DMS 273 (cell line): ENCODE measurements around the gene CDX1.

Experiments
- DNase-seq: peaks from one replicate; lab custom pipeline; 2025; ENCODE audit not compliant: unreplicated experiment; lab: John Stamatoyannopoulos, UW

The CDX1 gene

DNA sequence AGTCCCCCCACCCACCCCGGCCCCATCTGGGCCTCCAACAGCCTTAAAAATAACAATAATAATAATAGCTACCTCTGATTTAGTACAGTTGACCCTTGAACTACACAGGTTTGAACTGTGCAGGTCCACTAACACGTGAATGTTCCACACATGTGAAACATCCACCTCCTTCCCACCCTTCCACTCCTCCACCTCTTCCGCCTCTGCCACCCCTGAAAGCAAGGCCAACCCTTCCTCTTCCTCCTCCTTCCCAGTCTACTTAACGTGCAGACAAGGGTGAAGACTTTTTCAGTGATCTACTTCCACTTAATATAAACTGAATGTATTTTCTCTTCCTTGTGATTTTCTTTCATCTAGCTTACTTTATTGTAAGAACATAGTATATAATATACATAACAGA, 21.7 kb upstream of the CDX1 start:
- DNase-seq: no peak

GRCh38 chr5:150146235-150146634, 20.3 kb upstream of the CDX1 start:
- DNase-seq: no peak

DNA sequence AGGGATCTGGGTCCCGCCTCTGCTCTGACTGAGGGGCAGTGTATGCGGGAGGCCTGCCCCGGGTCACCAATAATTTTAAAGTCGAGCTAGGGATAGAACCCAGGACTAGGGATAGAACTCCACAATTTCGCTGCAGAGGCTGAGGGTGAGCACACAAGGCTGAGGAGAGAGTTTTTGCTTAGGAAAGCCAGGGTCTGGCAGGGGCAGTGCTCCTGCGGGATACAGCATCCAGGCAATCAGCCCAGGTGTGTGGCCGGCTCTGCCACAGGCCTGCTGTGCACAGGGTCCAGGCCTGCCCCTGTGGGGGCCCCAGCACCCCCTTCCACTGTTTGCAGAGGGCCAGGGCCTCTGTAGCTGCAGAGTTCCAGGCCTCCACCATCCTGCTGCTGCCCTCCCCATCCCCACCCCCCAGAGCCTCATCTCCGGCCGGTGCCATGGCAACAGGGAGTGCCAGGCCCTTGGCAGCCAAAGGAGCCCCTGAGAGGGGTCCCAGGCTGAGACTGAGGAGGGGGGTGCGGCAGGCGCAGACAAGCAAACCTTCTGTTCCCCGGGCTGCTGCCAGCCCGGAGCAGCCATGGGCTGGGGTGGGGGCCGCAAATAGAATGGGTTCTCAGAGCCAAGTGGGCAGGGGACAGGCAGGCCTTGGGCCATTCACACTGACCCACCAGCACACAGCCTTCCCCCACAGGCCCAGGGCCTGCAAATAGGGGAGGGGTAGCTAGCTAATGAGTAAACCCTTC, 19.5 kb upstream of the CDX1 start:
- DNase-seq: peak; percentile 23

DNA sequence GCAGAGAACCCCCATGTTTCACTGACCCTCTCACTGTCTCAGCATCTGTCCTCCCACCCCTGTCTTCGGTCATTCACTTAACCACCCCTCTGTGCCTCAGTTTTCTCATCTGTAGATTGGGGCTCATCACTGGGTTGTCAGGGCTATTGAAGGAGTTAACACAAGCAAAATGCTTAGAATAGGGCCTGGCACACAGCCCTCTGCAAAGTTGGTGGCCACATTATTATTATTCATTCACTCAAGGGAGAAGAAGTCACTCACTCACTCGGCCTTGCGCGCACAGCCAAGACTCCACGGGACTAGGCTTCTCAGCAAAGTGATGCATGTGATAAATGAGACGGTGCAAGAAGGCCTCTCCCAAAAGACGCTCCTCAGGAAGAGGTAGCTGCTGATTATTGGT, 18.9 kb upstream of the CDX1 start:
- no peak for DNase-seq

GRCh38 chr5:150148117-150148927, 18.3 kb upstream of the CDX1 start:
- peak; percentile 52 for DNase-seq

DNA sequence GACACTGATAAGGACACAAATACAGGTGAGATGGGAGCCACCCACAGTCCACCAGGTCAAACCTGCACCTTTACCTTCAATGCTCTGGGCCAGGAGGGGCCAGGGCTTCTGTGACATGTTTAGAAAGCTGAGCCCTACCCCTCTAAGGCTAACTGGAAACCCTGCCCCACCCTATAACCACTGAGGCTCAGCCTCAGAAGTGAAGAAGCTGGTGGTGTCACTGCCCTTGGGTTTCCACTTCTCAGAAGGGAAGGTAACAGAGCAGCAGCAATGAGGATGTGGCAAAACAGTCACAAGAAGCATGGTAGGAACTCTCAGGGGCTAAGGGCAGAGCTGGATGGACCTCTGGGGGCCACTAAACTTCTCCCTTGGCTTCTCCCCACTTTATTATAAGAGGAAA, 17.0 kb upstream of the CDX1 start:
- no peak for DNase-seq

- peak; percentile 49 for DNase-seq
Measured at GRCh38 chr5:150152636-150153462, 13.7 kb upstream of the CDX1 start.

DNA sequence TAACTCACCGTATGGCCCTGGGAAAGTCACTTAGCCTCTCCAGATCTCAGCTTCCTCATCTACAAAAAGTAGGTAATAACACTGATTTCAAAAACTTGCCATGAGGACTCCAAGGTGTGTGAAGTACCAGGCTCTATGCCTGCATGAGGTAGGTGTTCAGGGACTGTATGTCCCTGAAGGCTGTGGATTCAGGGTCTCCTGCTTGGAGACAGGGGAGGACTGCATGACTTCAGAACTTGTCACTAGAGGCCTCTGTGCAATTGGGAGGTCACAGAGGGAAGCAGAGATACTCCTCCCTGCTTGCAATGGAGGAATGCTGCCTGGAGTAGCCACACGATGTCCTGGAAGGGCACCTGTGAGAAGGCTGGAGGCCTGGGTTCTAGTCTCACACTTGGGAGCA, 13.1 kb upstream of the CDX1 start:
- DNase-seq: no peak

GRCh38 chr5:150153957-150154617, 12.5 kb upstream of the CDX1 start:
- peak; percentile 34 for DNase-seq

DNA sequence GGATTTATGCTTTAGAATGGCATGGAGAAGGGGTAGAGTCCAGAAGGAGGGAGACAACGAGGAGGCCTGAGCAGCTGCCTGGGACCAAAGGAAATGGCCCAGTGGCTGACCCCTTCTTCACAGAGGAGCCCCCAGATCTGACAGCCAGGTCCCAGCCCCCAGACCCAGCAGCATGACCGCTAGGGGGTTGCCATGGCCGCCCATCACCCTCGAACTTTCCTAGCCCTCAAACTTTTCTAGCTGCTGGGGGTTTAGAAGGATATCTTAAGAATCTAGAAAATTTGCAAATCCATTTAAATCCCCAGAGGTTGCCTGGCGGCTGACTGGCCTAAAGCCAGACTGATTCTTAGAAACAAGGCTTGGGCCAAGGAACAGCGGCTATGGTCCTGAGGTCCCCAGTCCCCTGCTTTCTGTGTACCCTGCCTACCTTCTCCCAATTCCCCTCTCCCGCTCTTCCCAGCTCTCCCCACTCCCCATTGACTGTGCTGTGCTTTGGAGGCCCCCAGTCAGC, 11.9 kb upstream of the CDX1 start:
- DNase-seq: peak; percentile 27

- DNase-seq: peak; percentile 47
Measured at GRCh38 chr5:150155258-150156026, 11.1 kb upstream of the CDX1 start, which contains the start of gene PDGFRB. TSS of gene PDGFRB (minus strand) at chr5:150155845. CDS start at chr5:150137047, 18,798 bp downstream.

DNA sequence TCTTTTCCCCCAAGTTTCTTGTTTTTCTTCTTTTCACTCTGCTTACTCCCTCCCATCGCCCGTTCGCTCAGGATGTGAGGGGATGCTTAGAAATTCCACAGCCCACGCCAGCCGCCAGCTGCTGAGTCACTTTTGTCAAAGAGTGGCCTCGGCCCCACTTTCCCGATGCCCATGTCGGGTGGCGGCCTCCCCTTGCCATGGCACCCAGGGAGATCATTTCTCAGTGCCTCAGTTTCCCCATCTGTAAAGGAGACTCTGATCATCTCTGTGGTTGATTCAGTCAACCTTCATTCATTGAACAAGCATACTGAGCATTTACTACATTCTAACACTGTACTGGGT, 10.6 kb upstream of the CDX1 start:
- no peak for DNase-seq

- DNase-seq: no peak
Measured at GRCh38 chr5:150156540-150156939, 10.0 kb upstream of the CDX1 start.

- DNase-seq: no peak
Measured at GRCh38 chr5:150157168-150157567, 9.4 kb upstream of the CDX1 start.

DNA sequence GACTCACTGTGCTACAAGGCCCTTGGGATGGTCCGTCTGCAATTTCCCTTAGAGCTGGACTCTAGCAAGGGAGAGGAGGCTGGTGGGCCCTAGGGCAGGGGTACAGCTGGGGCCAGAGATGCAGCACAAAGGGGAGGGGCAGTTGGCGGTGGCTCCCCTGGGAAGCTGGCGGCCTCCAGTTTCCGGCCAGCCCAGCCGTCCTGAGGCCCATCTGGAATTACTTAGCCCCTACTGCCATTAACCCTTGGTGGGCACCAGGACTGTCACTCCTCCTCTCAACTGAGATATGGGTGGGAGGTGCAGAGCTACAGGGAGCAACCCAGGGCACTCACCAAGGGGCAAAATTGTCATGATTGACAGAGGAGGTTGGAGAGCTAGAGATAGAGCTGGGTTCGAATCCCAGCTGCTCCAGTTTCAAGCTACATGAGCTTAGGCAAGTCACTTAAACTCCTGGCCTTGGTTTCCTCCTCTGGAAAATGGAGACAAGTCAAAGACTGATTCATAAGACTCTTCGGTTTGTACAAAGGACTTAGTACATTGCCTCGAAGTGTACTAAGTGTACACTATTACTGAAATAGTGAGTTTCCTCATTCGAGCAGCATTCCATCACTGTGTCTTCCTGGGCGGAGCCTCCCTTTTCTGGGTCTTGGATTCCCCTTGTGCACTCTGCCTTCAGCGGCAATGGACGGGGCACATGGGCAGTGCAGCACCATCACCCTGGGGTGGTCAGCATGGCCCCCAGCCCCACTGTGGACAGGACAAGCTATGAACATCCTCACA, 8.2 kb upstream of the CDX1 start:
- DNase-seq: no peak

- DNase-seq: no peak
Measured at GRCh38 chr5:150159031-150159430, 7.5 kb upstream of the CDX1 start.

DNA sequence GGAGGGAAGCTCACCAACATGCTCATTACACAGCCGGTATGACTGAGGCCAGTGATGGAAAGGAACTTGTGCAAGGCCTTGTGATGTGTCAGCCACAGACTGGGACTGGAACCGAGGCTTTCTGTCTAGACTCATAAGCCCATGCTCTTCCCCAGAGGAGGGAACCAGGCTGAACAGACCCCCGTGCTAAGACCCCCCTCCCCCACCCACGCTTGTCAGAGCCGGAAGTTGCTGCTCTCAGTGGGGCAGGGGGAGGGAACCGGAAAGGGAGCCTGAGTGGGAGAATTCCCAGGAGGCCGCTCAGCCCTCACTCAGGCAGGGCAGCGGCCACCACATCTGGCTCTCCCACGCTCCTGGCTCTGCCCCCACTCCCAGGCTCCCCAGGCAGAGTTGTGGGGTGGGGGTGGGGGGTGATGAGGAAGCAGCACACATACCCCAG, 6.8 kb upstream of the CDX1 start:
- no peak for DNase-seq

- DNase-seq: no peak
Measured at GRCh38 chr5:150160448-150161081, 6.0 kb upstream of the CDX1 start.
